ENCODE data around the gene NIM1K.
"Not testable (repeated sequence)": the region's sequence is repeated elsewhere in the genome, so short reads cannot be mapped to it uniquely, and the experiment has no call there.

Gene NIM1K

GRCh38 chr5:43274435-43275114 lies 82.5 kb downstream of the NIM1K start:
- no peak for DNase-seq (ENCODE audit: low read depth in 2 of 3, low spot score in 2 of 3)

- DNase-seq (ENCODE audit: low read depth in 2 of 3, low spot score in 2 of 3), result no peak
Measured at GRCh38 chr5:43275391-43275790, 83.4 kb downstream of the NIM1K start.

DNA sequence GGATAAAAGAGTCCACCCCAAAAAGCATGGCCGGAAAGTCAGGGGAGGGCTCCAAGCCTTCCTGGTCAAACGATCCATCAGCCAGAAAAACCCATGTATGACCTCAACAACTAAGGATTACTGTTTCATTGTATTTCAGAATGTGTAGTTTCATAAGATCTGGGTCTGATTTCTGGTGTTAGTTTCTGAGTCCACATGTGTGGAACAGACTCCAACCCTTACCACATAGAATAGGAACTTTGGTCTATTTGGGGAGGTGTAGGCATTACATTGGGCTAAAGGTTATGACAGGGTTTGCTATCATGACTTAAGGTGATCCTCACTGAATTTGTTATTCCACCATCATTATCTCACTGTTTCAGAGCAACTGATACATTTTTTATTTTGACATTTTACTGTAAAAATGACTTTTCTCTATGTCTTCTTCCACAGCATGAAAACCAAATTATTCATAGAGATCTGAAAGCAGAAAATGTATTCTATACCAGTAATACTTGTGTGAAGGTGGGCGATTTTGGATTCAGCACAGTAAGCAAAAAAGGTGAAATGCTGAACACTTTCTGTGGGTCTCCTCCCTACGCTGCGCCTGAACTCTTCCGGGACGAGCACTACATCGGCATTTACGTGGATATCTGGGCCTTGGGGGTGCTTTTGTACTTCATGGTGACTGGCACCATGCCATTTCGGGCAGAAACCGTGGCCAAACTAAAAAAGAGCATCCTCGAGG lies 87.7 kb downstream of the NIM1K start:
- no peak for DNase-seq (ENCODE audit: low read depth in 2 of 3, low spot score in 2 of 3)

GRCh38 chr5:43281840-43282658 lies 90.0 kb downstream of the NIM1K start:
- no peak for DNase-seq (ENCODE audit: low read depth in 2 of 3, low spot score in 2 of 3)

GRCh38 chr5:43286623-43287022 lies 94.6 kb downstream of the NIM1K start:
- no peak for DNase-seq (ENCODE audit: low read depth in 2 of 3, low spot score in 2 of 3)

- DNase-seq (ENCODE audit: low read depth in 2 of 3, low spot score in 2 of 3), result no peak
Measured at GRCh38 chr5:43287493-43287892, 95.5 kb downstream of the NIM1K start.

- no peak for DNase-seq (ENCODE audit: low read depth in 2 of 3, low spot score in 2 of 3)
Measured at GRCh38 chr5:43288269-43288831, 96.3 kb downstream of the NIM1K start.

- no peak for DNase-seq (ENCODE audit: low read depth in 2 of 3, low spot score in 2 of 3)
Measured at GRCh38 chr5:43290726-43291125, 98.7 kb downstream of the NIM1K start.

DNA sequence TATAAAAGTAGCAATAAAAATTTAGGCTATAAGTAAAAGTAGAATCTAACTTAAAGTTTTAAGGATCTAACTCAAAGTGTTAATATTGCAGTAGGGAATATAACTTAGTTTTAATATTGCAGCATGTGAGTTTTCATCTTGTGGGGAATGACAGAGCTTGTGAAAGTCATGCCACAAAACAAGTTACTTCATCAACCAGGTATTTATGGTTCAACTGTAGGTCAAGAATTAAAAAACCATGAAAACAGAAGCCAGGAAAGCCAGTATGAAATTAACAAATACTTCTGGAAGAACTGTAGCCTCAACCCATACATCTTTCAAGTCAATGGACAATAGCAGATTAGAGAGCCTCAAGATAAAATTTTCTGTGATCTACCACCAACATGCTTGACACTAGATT lies 102.2 kb downstream of the NIM1K start:
- no peak for DNase-seq (ENCODE audit: low read depth in 2 of 3, low spot score in 2 of 3)

- DNase-seq (ENCODE audit: low read depth in 2 of 3, low spot score in 2 of 3), result no peak
Measured at GRCh38 chr5:43295202-43295601, 103.2 kb downstream of the NIM1K start.

DNA sequence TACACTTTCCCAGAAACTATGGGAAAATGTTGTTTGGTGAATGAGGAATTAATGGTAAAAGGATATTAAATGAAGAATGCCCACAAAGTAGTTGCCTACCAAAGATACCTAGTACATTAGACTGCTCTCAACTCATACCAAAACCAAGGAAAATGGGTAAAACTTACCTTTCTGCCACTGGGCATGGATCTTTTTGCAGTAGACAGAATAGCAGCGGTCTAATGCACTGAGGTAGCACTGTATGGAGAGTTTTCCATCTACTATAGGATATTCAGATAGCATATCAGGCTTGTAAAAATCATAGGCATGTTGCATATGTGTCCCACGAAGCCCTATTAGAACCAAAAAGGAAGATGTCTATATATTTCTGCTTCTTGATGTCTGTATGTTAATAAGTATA lies 104.8 kb downstream of the NIM1K start:
- DNase-seq (ENCODE audit: low read depth in 2 of 3, low spot score in 2 of 3), result no peak

DNA sequence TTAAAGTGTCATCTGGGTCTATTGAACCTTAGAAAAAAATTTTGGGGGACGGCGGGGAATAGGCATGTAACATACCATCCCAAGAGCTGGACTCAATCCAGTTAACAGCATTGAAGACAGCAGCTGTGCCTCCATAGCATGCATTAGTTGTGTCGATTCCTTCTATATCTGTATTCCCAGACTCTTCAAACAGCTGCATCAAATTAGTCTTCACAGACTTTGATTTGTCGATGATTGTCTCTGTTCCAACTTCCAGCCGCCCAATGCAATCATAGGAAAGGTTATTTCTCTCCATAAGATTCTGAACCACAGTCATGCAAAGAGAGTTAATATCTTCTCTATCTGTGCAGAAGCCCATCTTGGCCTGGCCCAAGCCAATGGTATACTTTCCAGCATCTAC lies 106.4 kb downstream of the NIM1K start:
- DNase-seq (ENCODE audit: low read depth in 2 of 3, low spot score in 2 of 3), result no peak

GRCh38 chr5:43300112-43300511 lies 108.1 kb downstream of the NIM1K start:
- DNase-seq (ENCODE audit: low read depth in 2 of 3, low spot score in 2 of 3), result no peak

DNA sequence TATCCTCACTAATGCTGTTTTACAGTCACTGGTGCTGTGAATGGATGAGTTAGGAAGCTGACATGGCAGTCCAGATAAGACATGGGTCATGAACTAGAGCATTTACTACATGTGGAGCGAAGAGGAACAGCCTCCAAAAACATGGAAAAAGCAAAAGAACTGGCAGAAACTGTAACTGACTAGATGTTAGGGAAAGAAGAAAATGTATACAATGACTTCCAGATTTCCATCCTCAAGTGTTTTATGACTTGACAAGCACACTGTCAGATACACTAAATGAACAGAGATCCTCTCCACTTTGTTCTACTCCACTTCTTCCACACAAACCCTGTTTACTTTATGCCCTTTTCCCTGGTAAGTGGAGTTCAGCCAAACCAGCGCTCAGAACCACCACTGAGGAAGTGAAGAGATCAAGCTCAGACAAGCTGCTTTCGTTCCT lies 109.6 kb downstream of the NIM1K start:
- no peak for DNase-seq (ENCODE audit: low read depth in 2 of 3, low spot score in 2 of 3)

DNA sequence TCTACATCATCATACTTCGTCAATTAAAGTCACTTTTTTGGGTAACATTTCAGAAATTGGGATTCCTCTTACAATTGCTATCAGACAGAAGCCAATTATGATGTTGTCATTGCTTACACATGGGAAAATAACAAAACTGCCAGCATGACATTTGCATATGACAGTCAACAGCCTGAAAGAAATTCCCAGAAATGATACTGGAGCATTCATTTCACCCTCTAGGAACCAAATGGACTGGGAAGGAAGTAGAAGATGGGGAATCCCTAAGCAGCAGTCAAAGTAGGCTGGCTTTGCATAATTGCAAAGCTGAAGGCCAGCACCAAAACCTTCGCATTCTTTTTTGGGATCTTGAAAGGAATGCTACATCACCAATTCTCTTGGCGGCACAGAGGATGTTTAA lies 110.5 kb downstream of the NIM1K start:
- DNase-seq (ENCODE audit: low read depth in 2 of 3, low spot score in 2 of 3), result no peak

DNA sequence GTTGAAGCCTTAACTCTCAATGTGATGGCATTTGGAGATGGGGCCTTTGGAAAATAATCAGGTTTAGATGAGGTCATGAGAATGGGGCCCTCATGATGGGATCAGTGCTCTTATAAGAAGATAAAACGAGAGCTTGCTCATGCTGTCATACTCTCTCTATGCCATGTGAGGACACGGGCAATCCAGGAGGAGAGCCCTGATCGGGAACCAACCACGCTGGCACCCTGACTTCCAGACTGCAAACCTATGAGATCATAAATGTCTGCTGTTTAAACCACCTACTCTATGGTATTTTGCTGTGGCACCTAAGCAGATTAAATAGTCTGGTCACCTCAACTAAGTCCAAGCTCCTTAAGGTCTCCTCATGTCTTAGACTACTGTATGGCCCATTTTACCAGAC lies 111.2 kb downstream of the NIM1K start:
- no peak for DNase-seq (ENCODE audit: low read depth in 2 of 3, low spot score in 2 of 3)

DNA sequence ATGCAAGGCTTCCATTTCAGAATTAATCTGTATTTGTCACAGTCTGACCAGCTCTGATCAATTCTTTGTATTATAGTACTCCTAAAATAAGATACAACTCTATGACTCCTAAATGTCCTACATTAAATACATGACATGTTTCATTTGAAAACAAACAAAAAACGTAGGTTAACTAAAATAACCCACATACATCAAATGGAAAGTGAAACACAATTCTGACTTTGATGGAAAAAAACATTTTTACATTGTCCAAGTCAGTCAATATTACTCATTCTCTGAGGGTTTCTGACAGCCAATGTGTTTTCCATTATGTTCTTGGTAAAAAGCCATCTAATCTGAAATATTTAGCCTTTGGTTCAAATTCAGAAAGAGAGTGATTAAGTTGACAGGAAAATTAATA lies 112.5 kb downstream of the NIM1K start:
- no peak for DNase-seq (ENCODE audit: low read depth in 2 of 3, low spot score in 2 of 3)

DNA sequence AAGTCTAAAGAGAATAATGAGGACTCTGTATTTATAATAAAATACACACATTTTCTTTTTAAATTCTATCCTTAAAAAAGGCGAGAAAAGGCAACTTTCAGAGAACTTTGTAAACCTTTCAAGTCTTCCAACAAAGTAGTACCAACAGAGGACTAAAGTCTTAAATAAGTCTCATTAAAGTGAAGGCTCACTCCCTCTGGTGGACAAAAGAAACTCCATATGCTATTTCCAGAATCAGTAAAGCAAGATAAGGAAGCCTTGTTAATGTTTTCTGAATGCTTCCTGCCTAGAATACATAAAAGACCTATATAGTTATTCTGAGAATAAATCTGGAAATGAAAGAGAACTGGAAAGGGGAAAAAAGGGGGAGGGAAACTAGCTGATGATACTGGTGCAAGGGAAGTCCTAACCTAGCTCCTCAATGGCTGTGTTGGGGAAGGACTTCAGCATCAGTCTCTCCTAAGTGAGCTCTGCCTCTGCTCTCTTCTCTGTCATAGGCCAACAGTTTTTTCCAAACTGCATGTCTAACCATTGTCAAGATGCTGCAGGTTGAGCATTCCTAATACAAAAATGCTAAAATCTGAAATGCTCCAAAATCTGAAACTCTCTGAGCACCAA lies 114.0 kb downstream of the NIM1K start:
- DNase-seq (ENCODE audit: low read depth in 2 of 3, low spot score in 2 of 3), result no peak

GRCh38 chr5:43306954-43307353 lies 114.9 kb downstream of the NIM1K start:
- not testable (repeated sequence) for DNase-seq (ENCODE audit: low read depth in 2 of 3, low spot score in 2 of 3)

DNA sequence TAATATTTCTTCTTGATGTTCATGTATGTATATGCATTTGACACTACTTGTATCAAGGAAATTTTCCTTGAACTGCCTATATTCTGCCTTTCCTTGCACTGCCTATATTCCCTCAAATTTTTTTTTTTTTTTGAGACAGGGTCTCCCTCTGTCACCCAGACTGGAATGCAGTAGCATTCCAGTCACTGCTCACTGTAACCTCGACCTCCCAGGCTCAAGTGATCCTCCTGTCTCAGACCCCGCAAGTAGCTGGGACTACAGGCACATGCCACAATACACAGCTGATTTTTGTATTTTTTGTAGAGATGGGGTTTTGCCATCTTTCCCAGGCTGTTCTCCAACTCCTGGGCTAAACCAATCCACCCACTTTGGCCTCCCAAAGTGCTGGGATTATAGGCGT lies 117.1 kb downstream of the NIM1K start:
- no peak for DNase-seq (ENCODE audit: low read depth in 2 of 3, low spot score in 2 of 3)

- DNase-seq (ENCODE audit: low read depth in 2 of 3, low spot score in 2 of 3), result no peak
Measured at GRCh38 chr5:43309637-43310036, 117.6 kb downstream of the NIM1K start.
